Stimulated activated CD8-positive, alpha-beta memory T cell treated with anti-CD3 and anti-CD28 coated beads, Interleukin-2, amount 100 ng/mL, for 48 hours (primary cell): ENCODE data around the gene C16orf78.

Source experiments
- DNase-seq, 2 donors: peaks; one replicate each; pipeline ENCODE4 v3.0.0-alpha.2; 2020; ENCODE audit warnings: low read depth in 2 of 2

Gene C16orf78

GRCh38 chr16:49431591-49432290 lies 58.1 kb downstream of the C16orf78 start:
- no peak for DNase-seq

DNA sequence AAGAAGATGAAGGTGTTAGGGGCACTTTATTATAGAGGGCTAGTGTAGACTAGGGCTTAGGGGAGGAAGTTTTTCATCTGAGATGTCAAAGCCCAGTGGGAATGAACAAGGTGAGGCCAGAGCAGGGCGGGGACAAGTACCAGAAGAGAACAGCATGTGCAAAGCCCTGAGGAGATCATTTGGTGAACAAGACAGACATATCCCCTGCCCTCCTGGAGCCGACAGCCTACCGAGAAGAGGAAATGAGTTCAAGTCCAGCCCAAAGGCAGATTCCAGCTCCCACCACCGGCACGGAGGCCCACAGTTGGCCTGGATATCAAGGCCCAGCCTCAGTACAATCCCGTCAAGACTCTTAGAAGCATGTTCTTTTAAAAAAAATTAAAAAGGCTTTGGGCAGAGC lies 61.1 kb downstream of the C16orf78 start:
- DNase-seq, result no peak

DNA sequence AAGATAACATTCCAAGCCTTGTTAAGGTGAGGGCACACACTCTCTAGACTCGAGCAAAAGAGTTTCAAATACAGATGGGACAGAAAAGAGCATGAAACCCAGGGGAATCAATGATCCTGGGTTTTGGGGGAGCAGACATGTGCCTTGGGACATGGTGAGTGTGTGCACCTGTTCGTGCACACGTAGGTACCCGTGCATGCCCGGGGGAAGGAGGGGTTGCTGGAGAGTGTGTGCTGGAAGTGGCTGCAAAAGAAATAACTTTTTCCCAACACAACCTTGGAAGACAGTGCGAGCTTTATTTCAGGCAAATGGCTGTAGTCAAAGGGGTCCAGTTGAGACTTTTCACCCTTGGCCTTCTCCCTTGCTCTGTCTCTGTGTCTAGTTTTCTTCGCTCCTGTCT lies 62.6 kb downstream of the C16orf78 start:
- no peak for DNase-seq

GRCh38 chr16:49437344-49437743 lies 63.7 kb downstream of the C16orf78 start:
- no peak for DNase-seq

DNA sequence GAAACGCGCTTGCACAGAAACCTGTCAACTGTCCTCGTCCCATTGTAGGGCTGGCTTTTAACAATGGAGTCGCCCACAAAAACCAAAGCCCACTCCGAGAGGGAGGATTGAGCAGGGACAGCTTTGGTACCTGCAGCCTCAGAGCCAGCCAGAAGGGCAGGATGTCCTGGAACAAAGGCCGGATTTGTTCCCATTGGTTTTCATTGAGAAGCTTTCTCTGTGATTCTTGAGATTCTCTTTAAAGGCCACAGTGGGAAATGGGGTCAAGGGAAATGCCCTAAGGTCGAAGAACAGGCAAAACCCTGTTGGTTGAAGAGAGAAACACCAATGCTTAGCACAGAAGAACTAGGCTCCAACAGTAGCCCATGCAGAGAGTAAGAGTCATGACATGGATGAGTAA lies 65.4 kb downstream of the C16orf78 start:
- DNase-seq, result no peak

GRCh38 chr16:49439676-49440075 lies 66.1 kb downstream of the C16orf78 start:
- no peak for DNase-seq

GRCh38 chr16:49440156-49441065 lies 66.8 kb downstream of the C16orf78 start:
- DNase-seq, result no peak

DNA sequence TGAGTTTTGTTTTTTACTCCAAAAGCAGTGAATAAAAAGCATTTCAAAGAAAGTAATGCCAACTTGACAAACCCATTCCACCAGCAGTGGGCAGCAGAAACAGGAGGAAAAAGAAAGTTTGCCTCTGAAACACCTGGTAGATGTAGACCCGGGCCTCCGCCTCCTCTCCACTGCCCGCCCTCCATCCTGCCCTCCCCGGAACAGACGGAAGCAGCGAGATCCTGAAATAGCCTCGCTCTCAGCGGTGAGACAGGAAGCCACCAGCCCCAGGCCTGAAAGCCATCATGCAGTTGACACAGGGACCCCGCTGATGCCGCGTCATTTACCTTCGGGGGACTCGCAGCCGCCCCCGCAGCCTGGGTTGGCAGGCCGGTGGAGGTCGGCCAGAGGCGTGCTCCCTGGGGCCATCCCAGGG lies 67.8 kb downstream of the C16orf78 start:
- DNase-seq, result peak; percentile 32 to 33

DNA sequence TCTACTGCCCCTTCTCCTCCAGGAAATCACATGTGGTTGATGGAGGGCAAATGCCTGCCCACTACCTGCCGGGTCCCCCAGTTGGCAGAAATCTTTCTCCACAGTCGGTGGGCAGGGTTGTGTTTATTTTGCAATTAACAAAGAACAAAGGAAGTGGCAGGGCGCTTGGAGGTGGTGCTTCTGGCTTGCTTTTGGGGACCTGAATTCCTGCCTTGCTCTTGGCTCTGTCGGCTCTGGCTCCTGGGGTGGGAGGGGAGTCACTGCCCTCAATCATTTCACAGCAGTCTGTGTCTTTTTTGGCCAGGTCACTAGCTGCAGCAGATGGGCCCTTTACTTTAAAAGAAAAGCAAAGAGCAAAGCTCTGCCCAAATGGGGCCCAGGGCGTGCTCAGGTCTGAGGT lies 69.2 kb downstream of the C16orf78 start:
- no peak for DNase-seq

DNA sequence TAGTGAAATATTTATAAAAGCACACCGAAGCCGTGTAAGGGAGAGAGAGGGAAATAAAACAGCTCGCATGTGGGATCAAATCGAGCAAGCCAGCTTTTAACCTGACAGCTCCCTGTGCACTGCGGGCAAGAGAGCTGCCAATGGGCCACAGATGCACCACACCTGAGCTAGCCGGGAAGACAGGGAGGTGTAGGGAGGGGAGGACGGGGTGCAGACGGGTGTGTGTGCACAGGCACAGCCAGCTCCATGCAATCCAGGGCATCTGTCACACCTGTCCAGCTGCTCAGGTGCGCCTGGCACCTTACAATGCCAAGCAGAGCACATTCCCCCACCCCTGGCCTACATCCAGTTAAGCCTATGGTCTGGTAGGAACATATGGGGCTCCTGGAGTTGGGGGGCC lies 70.0 kb downstream of the C16orf78 start:
- DNase-seq, result no peak

DNA sequence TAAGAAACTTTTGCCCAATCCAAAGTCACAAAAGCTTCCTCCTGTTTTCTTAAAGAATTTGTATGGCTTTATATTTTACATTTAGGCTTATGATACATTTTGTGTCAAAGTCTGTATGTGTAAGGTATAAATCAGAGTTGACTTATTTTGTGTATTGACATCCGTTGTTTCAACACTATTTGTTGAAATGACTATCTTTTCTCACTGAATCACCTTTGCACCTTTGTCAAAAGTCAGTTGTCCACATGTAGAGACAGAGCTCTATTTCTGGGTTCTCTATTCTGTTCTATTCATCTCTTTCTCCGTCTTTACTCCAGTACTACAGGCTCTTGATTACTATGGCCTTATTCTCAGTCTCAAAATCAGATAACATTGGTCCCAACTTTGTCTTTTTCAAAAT lies 73.2 kb downstream of the C16orf78 start:
- no peak for DNase-seq
